Amniotic stem cell (primary cell): ENCODE data around the gene NFATC3.

Experiments
- DNase-seq: peaks from one replicate; lab custom pipeline; 2025; lab: John Stamatoyannopoulos, UW

The NFATC3 gene

GRCh38 chr16:68231384-68232136, 146.4 kb downstream of the NFATC3 start:
- no peak for DNase-seq

DNA sequence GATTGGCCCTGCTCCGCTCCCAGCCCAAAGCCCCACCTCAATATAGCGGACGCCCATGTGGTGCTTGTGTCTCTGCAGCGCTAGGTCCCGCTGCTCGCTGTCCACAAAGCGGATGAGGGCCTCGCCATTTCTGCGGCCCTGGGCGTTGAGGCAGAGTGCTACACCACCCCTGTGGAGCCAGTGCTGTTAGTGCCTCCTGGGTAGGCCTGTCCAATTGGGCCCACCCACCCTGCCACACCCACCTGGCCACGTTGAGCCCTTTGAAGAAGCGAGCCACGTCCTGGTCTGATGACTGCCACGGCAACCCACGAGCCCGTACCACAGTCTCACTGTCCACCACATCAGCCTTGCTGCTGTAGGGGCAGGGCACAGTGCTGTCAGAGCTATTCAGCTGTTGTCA, 147.2 kb downstream of the NFATC3 start:
- no peak for DNase-seq

DNA sequence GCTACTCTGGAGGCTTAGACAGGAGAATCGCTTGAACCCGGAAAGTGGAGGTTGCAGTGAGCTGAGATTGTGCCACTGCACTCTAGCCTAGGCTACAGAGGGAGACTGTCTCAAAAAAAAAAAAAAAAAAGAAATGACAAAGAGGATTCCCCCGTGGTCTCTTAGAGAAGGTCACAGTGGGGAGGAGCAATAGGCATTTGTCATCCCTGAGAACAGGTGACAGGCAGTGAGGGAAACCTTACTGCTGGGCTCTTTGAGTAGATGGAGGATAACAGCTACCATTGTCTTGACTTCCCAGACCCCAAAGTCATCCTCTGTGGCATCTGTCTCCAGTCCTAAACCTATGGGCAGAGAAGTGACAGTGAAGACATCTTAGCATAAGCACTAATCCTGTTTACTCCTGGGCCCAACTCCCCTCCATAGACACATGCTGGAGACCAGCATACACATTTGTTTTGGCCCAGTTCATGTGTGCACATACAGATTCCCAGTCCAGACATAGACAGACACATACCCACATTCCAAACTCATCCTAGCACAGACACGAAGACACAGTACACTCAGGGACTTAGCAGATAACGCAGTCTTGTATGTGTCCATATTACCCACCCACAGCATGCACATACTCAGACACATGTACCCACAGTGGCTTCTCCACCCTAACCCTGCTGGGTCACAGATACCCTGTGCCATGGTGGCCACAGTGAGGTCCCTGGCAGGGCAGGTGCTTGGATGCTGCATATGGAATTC, 148.1 kb downstream of the NFATC3 start:
- DNase-seq, result no peak

- no peak for DNase-seq
Observed at GRCh38 chr16:68233835-68234187, 148.6 kb downstream of the NFATC3 start.

- DNase-seq, result no peak
Observed at GRCh38 chr16:68234188-68235107, 149.3 kb downstream of the NFATC3 start.

GRCh38 chr16:68235108-68235886, 150.1 kb downstream of the NFATC3 start:
- no peak for DNase-seq

GRCh38 chr16:68235887-68236136, 150.6 kb downstream of the NFATC3 start, which contains the start of gene ESRP2:
TSS of gene ESRP2 (minus strand) at chr16:68236127. CDS start at chr16:68236045, 82 bp downstream.
- no peak for DNase-seq

DNA sequence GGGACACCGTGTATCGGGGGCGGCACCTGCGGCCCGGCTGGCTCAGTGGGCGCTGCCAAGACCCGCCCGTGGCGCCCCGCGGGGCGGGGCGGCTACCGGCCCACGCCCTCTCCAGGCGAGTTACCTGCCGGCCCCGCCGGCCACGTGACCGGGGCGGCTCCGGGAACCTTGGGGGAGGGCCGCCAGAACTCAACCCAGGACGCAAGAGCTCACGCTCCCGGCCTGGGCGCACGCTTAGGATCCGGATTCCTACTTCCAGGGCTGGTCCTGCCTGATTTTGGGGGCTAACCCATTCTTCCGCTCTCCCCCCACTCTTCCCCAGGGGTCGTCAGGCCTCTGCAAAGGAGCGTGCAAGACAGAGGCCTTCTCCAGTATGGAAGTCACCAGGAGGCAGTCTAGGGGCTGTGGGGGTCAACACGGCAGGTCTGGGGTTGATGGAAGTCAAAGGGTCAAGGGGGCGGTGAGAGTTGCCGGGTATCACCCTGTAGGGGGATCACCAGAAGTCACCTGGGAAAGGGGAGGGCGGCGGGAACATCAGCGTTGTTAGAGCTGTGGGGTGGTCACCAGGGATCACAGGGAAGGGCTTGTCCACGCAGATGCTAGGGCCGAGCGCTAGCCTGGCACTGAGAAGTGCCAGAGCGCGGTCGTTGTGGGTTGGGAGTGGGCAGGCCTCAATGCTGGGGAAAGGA, 151.1 kb downstream of the NFATC3 start:
- no peak for DNase-seq

DNA sequence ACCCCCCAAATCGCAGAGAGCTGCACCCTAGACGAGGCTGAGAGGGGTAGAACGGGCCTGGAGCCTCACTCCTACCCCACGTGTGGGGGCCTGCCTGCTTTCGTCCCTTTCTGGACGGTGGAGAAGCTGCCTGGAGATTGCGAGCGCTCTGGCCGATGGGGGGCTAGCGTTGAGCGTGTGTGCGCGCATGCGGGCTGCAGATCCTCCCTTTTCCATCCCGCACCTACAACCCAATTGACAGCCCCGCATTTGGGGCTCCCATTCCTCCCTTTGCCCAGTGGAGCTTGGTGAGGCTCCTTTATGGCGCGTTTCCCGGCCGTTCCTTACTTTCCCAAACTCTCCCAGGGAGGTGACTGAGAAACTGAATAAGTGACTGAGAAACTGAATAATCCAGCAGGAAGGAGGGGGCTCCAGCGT, 151.7 kb downstream of the NFATC3 start:
- no peak for DNase-seq

GRCh38 chr16:68237243-68238028, 152.3 kb downstream of the NFATC3 start:
- peak; percentile 94 for DNase-seq

DNA sequence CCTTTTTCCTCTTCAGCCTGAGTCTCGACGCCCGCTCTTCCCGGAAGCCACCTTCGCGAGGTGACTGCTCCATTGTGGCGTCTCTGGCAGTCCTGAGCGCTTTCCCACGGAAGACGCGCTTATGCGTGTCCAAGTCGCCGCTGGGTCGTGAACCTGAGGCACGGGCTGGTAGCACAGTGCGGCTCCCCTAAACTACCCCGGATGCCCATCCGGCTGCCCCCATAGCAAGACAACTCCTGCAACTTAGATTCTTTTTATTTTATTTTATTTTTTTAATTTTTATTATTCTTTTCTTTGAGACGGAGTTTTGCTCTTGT, 152.8 kb downstream of the NFATC3 start:
- DNase-seq, result no peak

DNA sequence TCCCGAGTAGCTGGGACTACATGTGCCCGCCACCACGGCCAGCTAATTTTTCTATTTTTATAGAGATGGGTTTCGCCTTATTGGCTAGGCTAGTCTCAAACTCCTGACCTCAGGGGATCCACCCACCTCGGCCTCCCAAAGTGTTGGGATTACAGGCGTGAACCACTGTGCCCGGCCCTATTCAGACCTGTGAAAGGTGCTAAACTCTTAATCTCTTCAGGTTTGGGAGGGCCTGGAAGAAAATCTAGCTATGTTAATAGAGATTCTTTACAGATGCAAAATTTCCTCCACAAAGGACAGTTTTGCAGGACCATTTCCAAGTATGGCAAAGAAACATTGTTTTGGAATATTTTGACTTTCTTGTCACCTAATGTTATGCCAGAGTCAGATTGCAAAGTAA, 156.9 kb downstream of the NFATC3 start:
- DNase-seq, result no peak

DNA sequence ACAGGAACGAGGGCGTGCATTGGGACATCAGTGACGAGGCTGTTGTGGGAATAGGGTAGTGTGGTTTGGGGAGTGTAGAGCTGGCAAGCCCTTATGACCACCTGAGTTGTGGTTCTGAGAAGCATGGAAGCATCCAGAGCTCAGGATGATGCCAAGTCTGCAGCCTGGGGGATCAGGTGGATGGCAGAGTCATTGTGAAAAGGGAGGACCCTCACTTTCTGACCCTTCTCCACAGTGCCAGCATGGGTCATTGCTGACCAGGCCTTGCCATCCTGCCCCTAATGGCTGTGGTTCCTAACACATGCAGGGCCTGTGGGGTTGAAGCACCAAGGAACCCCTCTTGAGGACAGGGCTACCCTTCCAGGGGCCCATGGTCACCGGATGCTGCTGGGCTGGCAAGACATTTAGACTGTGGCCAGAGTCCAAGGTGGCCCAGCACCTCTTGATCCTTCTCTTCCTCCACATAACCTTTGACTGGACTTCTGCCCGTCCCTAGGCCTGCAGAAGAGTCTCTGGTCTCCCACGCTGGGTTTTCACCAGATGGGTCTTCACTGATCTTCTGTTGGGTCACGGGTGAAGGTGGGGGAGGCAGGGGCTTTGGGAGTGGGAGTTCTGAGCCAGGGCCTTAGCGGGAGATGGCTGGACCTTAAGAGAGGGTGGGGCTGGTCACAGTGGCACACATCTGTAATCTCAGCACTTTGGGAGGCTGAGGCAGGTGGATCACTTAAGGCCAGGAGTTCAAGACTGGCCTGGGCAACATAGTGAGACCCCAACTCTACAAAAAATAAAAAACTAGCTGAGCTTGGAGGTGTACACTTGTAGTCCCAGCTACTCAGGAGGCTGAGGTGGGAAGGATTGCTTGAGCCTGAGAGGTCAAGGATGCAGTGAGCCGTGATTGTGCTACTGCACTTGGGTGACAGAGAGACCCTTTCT, 158.0 kb downstream of the NFATC3 start:
- no peak for DNase-seq

GRCh38 chr16:68244481-68244902, 159.3 kb downstream of the NFATC3 start:
- DNase-seq, result no peak

DNA sequence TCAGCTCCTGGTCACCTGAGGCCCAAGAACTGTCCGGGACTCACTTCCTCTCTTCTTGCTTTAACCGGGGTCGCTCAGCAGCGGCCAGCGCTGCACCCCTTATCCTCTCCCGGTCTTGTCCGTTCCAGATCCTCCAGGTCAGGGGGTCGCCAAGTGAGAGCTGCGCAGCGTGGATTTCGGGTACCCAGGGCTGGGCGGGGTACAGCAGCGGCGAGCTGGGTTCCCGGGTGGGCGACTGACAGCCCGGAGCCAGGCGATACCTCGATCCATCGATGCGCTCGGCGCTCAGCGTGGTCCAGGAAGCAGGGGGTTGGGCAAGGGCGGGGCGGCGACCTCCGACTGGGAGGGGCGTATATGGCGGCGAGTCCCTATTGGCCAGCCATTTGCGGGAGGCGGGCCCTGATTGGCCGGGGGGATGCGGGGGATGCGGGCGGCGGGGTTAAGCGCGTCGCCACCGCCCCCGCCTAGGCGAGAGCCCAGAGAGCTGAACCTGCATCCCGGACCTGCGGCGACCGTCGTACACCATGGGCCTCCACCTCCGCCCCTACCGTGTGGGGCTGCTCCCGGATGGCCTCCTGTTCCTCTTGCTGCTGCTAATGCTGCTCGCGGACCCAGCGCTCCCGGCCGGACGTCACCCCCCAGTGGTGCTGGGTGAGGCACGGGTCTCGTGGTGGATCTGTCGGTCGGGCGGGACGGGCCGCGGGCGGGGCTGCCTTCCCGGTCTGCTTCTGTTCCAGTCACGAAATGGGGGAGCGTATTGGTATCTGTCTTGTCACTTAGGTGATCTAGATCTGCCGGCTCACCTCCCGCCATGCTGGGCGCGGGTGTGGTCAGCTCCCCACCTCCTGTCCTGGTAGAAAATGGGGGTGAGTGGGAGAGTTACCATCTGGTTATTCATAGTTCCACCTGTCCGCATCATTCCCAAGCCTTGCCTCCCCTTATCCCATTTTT, 160.0 kb downstream of the NFATC3 start, which contains the start of gene PLA2G15:
Gene PLA2G15, plus strand, starts transcription at position 471 of the 951 bp plus-strand sequence. Its CDS starts 54 bp downstream, at position 525.
- peak; percentile 73 for DNase-seq

DNA sequence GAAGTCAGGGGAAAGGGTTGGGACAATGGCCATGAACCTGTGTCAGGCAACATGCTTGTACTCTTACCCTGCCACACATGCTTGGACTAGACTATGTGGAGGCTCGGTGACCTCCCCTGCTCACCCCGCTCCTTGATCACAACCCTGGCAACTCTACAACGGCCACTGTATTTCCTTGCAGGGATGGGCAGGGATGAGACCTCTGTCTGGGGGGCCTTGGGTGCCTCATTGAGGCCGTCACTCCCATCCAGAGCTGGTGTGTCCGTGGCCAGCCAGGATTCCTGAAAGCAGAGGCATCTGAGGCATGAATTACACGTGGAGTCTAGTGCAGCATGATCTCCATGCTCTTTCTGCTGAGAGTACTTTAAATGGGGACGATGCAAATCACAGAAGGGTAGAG, 161.0 kb downstream of the NFATC3 start:
- DNase-seq, result no peak

- DNase-seq, result no peak
Observed at GRCh38 chr16:68246666-68247065, 161.5 kb downstream of the NFATC3 start.

DNA sequence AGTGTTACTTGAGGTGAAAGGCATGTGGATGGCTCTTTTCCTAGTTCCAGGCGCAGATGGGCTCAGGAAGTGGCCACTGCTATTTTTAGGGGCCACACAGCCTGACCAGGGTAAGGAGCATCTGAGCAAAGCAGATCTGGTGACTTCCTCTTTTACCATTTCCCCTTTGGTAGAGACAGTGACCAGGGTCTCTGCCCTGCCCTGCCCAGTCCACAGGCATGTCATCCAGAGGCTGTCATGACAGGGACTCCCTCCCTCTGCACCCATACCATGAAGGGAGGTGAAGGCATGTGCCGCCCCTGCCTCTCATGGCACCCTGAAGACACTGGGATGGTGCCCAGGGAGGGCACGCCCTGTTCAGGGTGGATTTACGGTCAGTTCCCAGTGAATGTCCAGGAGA, 162.2 kb downstream of the NFATC3 start:
- DNase-seq, result no peak
